Right ventricle myocardium inferior (tissue), 1 donor: ENCODE results near the gene NAGK. TPM values are rescaled to one million over a fixed set of nuclear protein-coding genes. Genes with fewer than 3 reads are reported as not detected.

Experiments
- total RNA-seq: library from RNA; stranded (reverse); fragmentation: NEBNext Ultra II Directional; extraction: Animal tissue kit (Norgen Biotek cat#: 25700); gene quantifications from one replicate; pipeline ENCODE4 v1.2.1, GENCODE V29; 2021
- donor health status: DM: no; HTN: yes; CAD: no; lungs with severe emphysema.

Gene NAGK
- total RNA-seq, 1 donor from 2014 or later = 56.0 TPM

Other genes starting within 250 kb of the NAGK start
- gene CLEC4F, start 248.0 kb upstream of the NAGK start, total RNA-seq = 0.22 TPM
- 0.41 TPM for gene CD207, start 232.8 kb upstream of the NAGK start, total RNA-seq
- gene VAX2, start 168.1 kb upstream of the NAGK start, total RNA-seq = 0.30 TPM
- gene ATP6V1B1, start 132.7 kb upstream of the NAGK start, total RNA-seq = not detected
- gene ANKRD53, start 90.0 kb upstream of the NAGK start, total RNA-seq = 0.54 TPM
- 63.8 TPM for gene TEX261, start 73.8 kb upstream of the NAGK start, total RNA-seq
- 42.2 TPM for gene MCEE, start 61.6 kb downstream of the NAGK start, total RNA-seq
- 21.0 TPM for gene MPHOSPH10, start 62.0 kb downstream of the NAGK start, total RNA-seq
- 64.9 TPM for gene PAIP2B, start 158.5 kb downstream of the NAGK start, total RNA-seq